Endothelial cell of umbilical vein (primary cell): ENCODE data around the gene NHP2. TPM values are rescaled to one million over a fixed set of nuclear protein-coding genes. Genes with fewer than 3 reads are reported as not detected.

ENCODE experiments used
- BruUV-seq: library from RNA; stranded (reverse); fragments of 400-500 nt; replicated peaks from 2 replicates; lab custom pipeline; 2021; lab: Mats Ljungman, UMichigan
- CTCF ChIA-PET: fragments of 300-600, 350-600 bp; sonication (Branson Sonifier 250); formaldehyde crosslinking; loops from one replicate; lab custom pipeline; 2021; ENCODE audit warnings: antibody characterized with exemption, inconsistent platforms; lab: Charles Lee
- POLR2A ChIA-PET: fragments of 300-600, 350-600 bp; sonication (Branson Sonifier 250); formaldehyde crosslinking; loops from one replicate; lab custom pipeline; 2021; ENCODE audit warnings: antibody characterized with exemption, inconsistent platforms; lab: Charles Lee
- DNase-seq: peaks from one replicate; pipeline ENCODE4 v3.0.0-alpha.2; 2011; ENCODE audit warnings: low read depth, low spot score
- FAIRE-seq: peaks from 2 replicates; lab custom pipeline; 2011; peaks lifted over from hg19 to GRCh38; lab: Jason Lieb, UNC
- H2AFZ ChIP-seq: 2 replicates; pipeline ENCODE4 v1.6.0; 2012; ENCODE audit warnings: low read depth, low read length, control low read depth, inconsistent platforms
- H3K27ac ChIP-seq: 2 replicates; pipeline ENCODE4 v1.5.1; 2011; ENCODE audit warnings: low read depth, mild to moderate bottlenecking, control low read depth, low read length, moderate library complexity; ENCODE audit not compliant: insufficient read depth
- H3K27me3 ChIP-seq, 2 experiments: 2 replicates each; pipeline versions ENCODE4 v1.6.0 to v1.6.1; 2011; ENCODE audit warnings: low read length in 2 of 2, mixed read lengths in 1 of 2; ENCODE audit not compliant: control insufficient read depth in 2 of 2, insufficient read depth in 2 of 2
- H3K36me3 ChIP-seq, 2 experiments: 2 replicates in 1 of 2; 3 replicates in 1 of 2; pipeline ENCODE4 v1.5.1; 2011; ENCODE audit warnings: low read length in 2 of 2, mild to moderate bottlenecking in 1 of 2, moderate library complexity in 1 of 2; ENCODE audit not compliant: control insufficient read depth in 2 of 2, insufficient read depth in 2 of 2; ENCODE audit errors: extremely low read depth in 1 of 2
- H3K4me1 ChIP-seq: 3 replicates; pipeline ENCODE4 v1.5.1; 2011; ENCODE audit warnings: mild to moderate bottlenecking, low read length; ENCODE audit not compliant: control insufficient read depth, insufficient read depth; ENCODE audit errors: extremely low read depth
- H3K4me2 ChIP-seq: 2 replicates; pipeline ENCODE4 v1.6.1; 2011; ENCODE audit warnings: low read length, control low read depth, mixed read lengths; ENCODE audit not compliant: insufficient read depth
- H3K4me3 ChIP-seq, 3 experiments: fragments of 200-600 bp in 1 of 3; sonication (generic), shearing (Covaris generic) in 1 of 3; replicated peaks in 1 of 3; 2 replicates each; pipeline ENCODE4 v1.5.1; 2011 to 2016; ENCODE audit warnings: control low read depth in 3 of 3, low read length in 3 of 3, mild to moderate bottlenecking in 2 of 3, inconsistent platforms in 1 of 3, low read depth in 1 of 3, moderate library complexity in 1 of 3; ENCODE audit not compliant: insufficient read depth in 1 of 3
- H3K79me2 ChIP-seq: 2 replicates; pipeline ENCODE4 v1.6.0; 2012; ENCODE audit warnings: low read length, inconsistent platforms; ENCODE audit not compliant: control insufficient read depth, insufficient read depth
- H3K9ac ChIP-seq: replicated peaks from 2 replicates; pipeline ENCODE3; 2011; ENCODE audit warnings: low read length, control low read depth; ENCODE audit not compliant: insufficient read depth; ENCODE audit errors: extremely low read depth
- H3K9me1 ChIP-seq: replicated peaks from 3 replicates; pipeline ENCODE4 v1.6.0; 2011; ENCODE audit warnings: mild to moderate bottlenecking, low read length; ENCODE audit not compliant: control insufficient read depth, insufficient read depth; ENCODE audit errors: extremely low read depth
- H3K9me3 ChIP-seq: replicated peaks from 2 replicates; pipeline ENCODE4 v1.5.1; 2012; ENCODE audit warnings: low read length, inconsistent platforms; ENCODE audit not compliant: control insufficient read depth, insufficient read depth
- H4K20me1 ChIP-seq: replicated peaks from 2 replicates; pipeline ENCODE3; 2011; ENCODE audit warnings: mild to moderate bottlenecking, low read length; ENCODE audit not compliant: control insufficient read depth, insufficient read depth; ENCODE audit errors: extremely low read depth
- GATA2 ChIP-seq: IDR thresholded peaks from 2 replicates; pipeline ENCODE4 v1.7.0; 2011; ENCODE audit warnings: low read depth, mild to moderate bottlenecking, moderate library complexity, mixed read lengths, low read length; ENCODE audit not compliant: insufficient read length, insufficient read depth
- MYC ChIP-seq: IDR thresholded peaks from one replicate; pipeline ENCODE4 v1.6.1; 2011; ENCODE audit warnings: mild to moderate bottlenecking, low read depth, low read length
- dilution Hi-C: fragments of 300-500 bp; cut with MboI; formaldehyde crosslinking; loops from one replicate; pipeline ENCODE4 v1.15.0; 2019; ENCODE audit warnings: low sequenced_read_pairs; ENCODE audit not compliant: extremely low pct_ligation_motif_present
- intact Hi-C: fragments of 100-400 bp; cut with micrococcal nuclease; formaldehyde crosslinking; loops from one replicate; pipeline ENCODE4 v1.10.0; 2022
- polyA plus RNA-seq, 4 experiments: library from polyadenylated mRNA; depleted of rRNA in 3 of 4; stranded (reverse) in 3 of 4; unstranded in 1 of 4; fragments of >200 nt; gene quantifications; 2 replicates each; pipeline versions ENCODE4 v1.2.1 to v1.2.3, GENCODE V29; 2011 to 2012; ENCODE audit warnings: missing spikeins in 1 of 4
- total RNA-seq: library from RNA; stranded (reverse); gene quantifications from 2 replicates; pipeline ENCODE4 v1.2.3, GENCODE V29; 2021
- TF ChIP-seq, protein P1 (sequence below), 2 donors: IDR thresholded peaks; 1 replicate in 1 of 2; 2 replicates in 1 of 2; pipeline ENCODE4 v1.5.1; 2011; ENCODE audit warnings: low read length in 2 of 2, mild to moderate bottlenecking in 2 of 2, moderate library complexity in 2 of 2, control low read depth in 1 of 2, inconsistent platforms in 1 of 2, low read depth in 1 of 2; ENCODE audit not compliant: insufficient read depth in 1 of 2; ENCODE audit errors: extremely low read depth in 1 of 2
- TF ChIP-seq, protein P2 (sequence below): IDR thresholded peaks from 2 replicates; pipeline ENCODE4 v1.6.1; 2011; ENCODE audit not compliant: insufficient read depth, insufficient read length

NHP2 gene
- total and polyA plus RNA-seq, 2 donors (not counting 3 experiments of a cell fraction or from before 2014, with no cell fraction given): 205 to 220 TPM

GRCh38 chr5:178196986-178197385 lies 43.3 kb upstream of the NHP2 start:
- Histone ChIP-seq H3K4me2 (no peak overlapping the region), H3K79me2 (no peaks in the 10 kb centered on the region), H3K36me3 (no peaks in the 10 kb centered on the region), H3K27ac (no peak overlapping the region), H4K20me1 (no peaks in the 10 kb centered on the region), H3K9me1 (no peaks in the 10 kb centered on the region), H3K4me1 (no peaks in the 10 kb centered on the region), H3K9ac (no peak overlapping the region), H2AFZ (no peak overlapping the region), H3K9me3 (no peaks in the 10 kb centered on the region), H3K4me3 (no peak overlapping the region), H3K27me3 (peaks cover 3 to 12% of the 10 kb centered on the region in 2 experiments)
- FAIRE-seq: no peak
- intact Hi-C loops (no loop called here), dilution Hi-C loops (no loop called here)
- POLR2A ChIA-PET: interaction anchor here (0.6 kb wide), 1 partner anchor 1354 kb away, joined by 3 read pairs; the partner anchor contains the start of gene RUFY1
- TF ChIP-seq MYC: no peak
- TF ChIP-seq, protein P1, sequence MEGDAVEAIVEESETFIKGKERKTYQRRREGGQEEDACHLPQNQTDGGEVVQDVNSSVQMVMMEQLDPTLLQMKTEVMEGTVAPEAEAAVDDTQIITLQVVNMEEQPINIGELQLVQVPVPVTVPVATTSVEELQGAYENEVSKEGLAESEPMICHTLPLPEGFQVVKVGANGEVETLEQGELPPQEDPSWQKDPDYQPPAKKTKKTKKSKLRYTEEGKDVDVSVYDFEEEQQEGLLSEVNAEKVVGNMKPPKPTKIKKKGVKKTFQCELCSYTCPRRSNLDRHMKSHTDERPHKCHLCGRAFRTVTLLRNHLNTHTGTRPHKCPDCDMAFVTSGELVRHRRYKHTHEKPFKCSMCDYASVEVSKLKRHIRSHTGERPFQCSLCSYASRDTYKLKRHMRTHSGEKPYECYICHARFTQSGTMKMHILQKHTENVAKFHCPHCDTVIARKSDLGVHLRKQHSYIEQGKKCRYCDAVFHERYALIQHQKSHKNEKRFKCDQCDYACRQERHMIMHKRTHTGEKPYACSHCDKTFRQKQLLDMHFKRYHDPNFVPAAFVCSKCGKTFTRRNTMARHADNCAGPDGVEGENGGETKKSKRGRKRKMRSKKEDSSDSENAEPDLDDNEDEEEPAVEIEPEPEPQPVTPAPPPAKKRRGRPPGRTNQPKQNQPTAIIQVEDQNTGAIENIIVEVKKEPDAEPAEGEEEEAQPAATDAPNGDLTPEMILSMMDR (IDR thresholded peaks at IDR 0.05; ENCODE audit: extremely low read depth in 1 of 2, insufficient read depth in 1 of 2, low read depth in 1 of 2, low read length in 2 of 2): peak; percentile 33 to 56
- CTCF ChIA-PET: interaction anchor here (0.6 to 1.5 kb wide), 4 partner anchors 15 to 135 kb away, joined by 3 to 4 read pairs (median 4); no protein-coding TSS in a partner anchor
- DNase-seq: no peak
- BruUV-seq: no TSS peak

GRCh38 chr5:178196281-178196812 lies 42.7 kb upstream of the NHP2 start:
- Histone ChIP-seq H3K4me1 (no peaks in the 10 kb centered on the region), H3K9me1 (no peaks in the 10 kb centered on the region), H2AFZ (no peak overlapping the region), H3K36me3 (no peaks in the 10 kb centered on the region), H3K4me3 (no peak overlapping the region), H3K27ac (no peak overlapping the region), H3K9ac (no peak overlapping the region), H3K9me3 (no peaks in the 10 kb centered on the region), H3K27me3 (peaks cover 3 to 12% of the 10 kb centered on the region in 2 experiments), H3K79me2 (no peaks in the 10 kb centered on the region), H4K20me1 (no peaks in the 10 kb centered on the region), H3K4me2 (no peak overlapping the region)
- FAIRE-seq (no peak), DNase-seq (no peak)
- POLR2A ChIA-PET: no interaction called here
- intact Hi-C loops (no loop called here), dilution Hi-C loops (no loop called here)
- CTCF ChIA-PET: interaction anchor here (0.6 to 1.5 kb wide), 4 partner anchors 14 to 135 kb away, joined by 3 to 4 read pairs (median 4); no protein-coding TSS in a partner anchor
- no TSS peak for BruUV-seq
- no peak for TF ChIP-seq MYC
- TF ChIP-seq GATA2: no peak
- TF ChIP-seq, protein P2, sequence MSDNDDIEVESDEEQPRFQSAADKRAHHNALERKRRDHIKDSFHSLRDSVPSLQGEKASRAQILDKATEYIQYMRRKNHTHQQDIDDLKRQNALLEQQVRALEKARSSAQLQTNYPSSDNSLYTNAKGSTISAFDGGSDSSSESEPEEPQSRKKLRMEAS: no peak
